ENCODE data around the gene UNC45B.
A peak's percentile ranks its signal among the peaks of the same experiment; 100 is the strongest.
"Not testable (repeated sequence)": the region's sequence is repeated elsewhere in the genome, so short reads cannot be mapped to it uniquely, and the experiment has no call there.

Gene UNC45B

GRCh38 chr17:35147375-35147905 lies at the start of gene UNC45B:
UNC45B (plus strand) TSS chr17:35147817; CDS start chr17:35148264, 447 bp downstream.
- no peak for DNase-seq (ENCODE audit: low read depth)

GRCh38 chr17:35099908-35100307 lies 47.7 kb upstream of the UNC45B start:
- no peak for DNase-seq (ENCODE audit: low read depth)

GRCh38 chr17:35101036-35101435 lies 46.6 kb upstream of the UNC45B start:
- no peak for DNase-seq (ENCODE audit: low read depth)

GRCh38 chr17:35101725-35102124 lies 45.9 kb upstream of the UNC45B start:
- no peak for DNase-seq (ENCODE audit: low read depth)

GRCh38 chr17:35103271-35103670 lies 44.3 kb upstream of the UNC45B start:
- no peak for DNase-seq (ENCODE audit: low read depth)

- no peak for DNase-seq (ENCODE audit: low read depth)
Measured at GRCh38 chr17:35104844-35105450, 42.7 kb upstream of the UNC45B start.

GRCh38 chr17:35110791-35111190 lies 36.8 kb upstream of the UNC45B start:
- DNase-seq (ENCODE audit: low read depth), result not testable (repeated sequence)

- DNase-seq (ENCODE audit: low read depth), result no peak
Measured at GRCh38 chr17:35116845-35117244, 30.8 kb upstream of the UNC45B start.

- DNase-seq (ENCODE audit: low read depth), result no peak
Measured at GRCh38 chr17:35117984-35118383, 29.6 kb upstream of the UNC45B start.

- DNase-seq (ENCODE audit: low read depth), result peak; percentile 62
Measured at GRCh38 chr17:35119370-35120165, 28.0 kb upstream of the UNC45B start, which contains the start of gene RAD51D. RAD51D (minus strand) TSS chr17:35119860; CDS start chr17:35119613, 247 bp downstream.

GRCh38 chr17:35121315-35121714 lies 26.3 kb upstream of the UNC45B start, which contains the start of gene FNDC8:
FNDC8 (plus strand) TSS chr17:35121615; CDS start chr17:35121694, 79 bp downstream.
- DNase-seq (ENCODE audit: low read depth), result no peak

- DNase-seq (ENCODE audit: low read depth), result no peak
Measured at GRCh38 chr17:35127751-35128514, 19.7 kb upstream of the UNC45B start.

GRCh38 chr17:35129154-35129972 lies 18.3 kb upstream of the UNC45B start:
- no peak for DNase-seq (ENCODE audit: low read depth)

- DNase-seq (ENCODE audit: low read depth), result no peak
Measured at GRCh38 chr17:35129973-35130351, 17.7 kb upstream of the UNC45B start.

- no peak for DNase-seq (ENCODE audit: low read depth)
Measured at GRCh38 chr17:35130392-35130791, 17.2 kb upstream of the UNC45B start.

GRCh38 chr17:35132099-35132498 lies 15.5 kb upstream of the UNC45B start:
- DNase-seq (ENCODE audit: low read depth), result no peak

- no peak for DNase-seq (ENCODE audit: low read depth)
Measured at GRCh38 chr17:35132816-35133550, 14.6 kb upstream of the UNC45B start.

GRCh38 chr17:35135322-35135721 lies 12.3 kb upstream of the UNC45B start:
- DNase-seq (ENCODE audit: low read depth), result no peak

GRCh38 chr17:35138218-35138617 lies 9.4 kb upstream of the UNC45B start:
- DNase-seq (ENCODE audit: low read depth), result no peak

GRCh38 chr17:35141681-35142466 lies 5.7 kb upstream of the UNC45B start, which contains the start of gene NLE1:
NLE1 (minus strand) TSS chr17:35142303; CDS start chr17:35142275, 28 bp downstream.
- peak; percentile 82 for DNase-seq (ENCODE audit: low read depth)

Measured in stimulated activated CD8-positive, alpha-beta memory T cell treated with anti-CD3 and anti-CD28 coated beads, Interleukin-12 subunit alpha, Interleukin-12 subunit beta, amount 100 ng/mL, for 1 hour (primary cell).